WERI-Rb-1 (cell line): ENCODE measurements around the gene SERPINB5.

Experiments used
- DNase-seq: peaks from one replicate; pipeline ENCODE4 v3.0.0-alpha.2; 2020
- H3K27ac ChIP-seq: fragments of 250-450 bp; sonication (Bioruptor Pico); 2 replicates; pipeline ENCODE4 v1.5.1; 2020; ENCODE audit warnings: mild to moderate bottlenecking, moderate library complexity
- H3K27me3 ChIP-seq: fragments of 250-450 bp; sonication (Bioruptor Pico); 2 replicates; pipeline ENCODE4 v1.5.1; 2021; ENCODE audit warnings: mild to moderate bottlenecking, low read depth, moderate library complexity; ENCODE audit not compliant: insufficient read depth, severe bottlenecking
- H3K36me3 ChIP-seq: fragments of 250-450 bp; sonication (Bioruptor Pico); 2 replicates; pipeline ENCODE4 v1.5.1; 2020; ENCODE audit warnings: mild to moderate bottlenecking, moderate library complexity
- H3K4me3 ChIP-seq: 2 replicates; pipeline ENCODE4 v1.5.1; 2011; ENCODE audit warnings: low read depth, mild to moderate bottlenecking, control low read depth, low read length
- H3K9me3 ChIP-seq: fragments of 250-450 bp; sonication (Bioruptor Pico); 2 replicates; pipeline ENCODE4 v1.5.1; 2021; ENCODE audit warnings: mild to moderate bottlenecking, moderate library complexity; ENCODE audit not compliant: severe bottlenecking
- TF ChIP-seq, protein P1 (sequence below): IDR thresholded peaks from 2 replicates; pipeline ENCODE4 v1.5.1; 2011; ENCODE audit warnings: low read depth, mild to moderate bottlenecking, control low read depth, inconsistent platforms, low read length

SERPINB5 gene

GRCh38 chr18:63544017-63544416 lies 67.3 kb downstream of the SERPINB5 start:
- Histone ChIP-seq H3K27ac (no peak overlapping the region), H3K4me3 (no peak overlapping the region), H3K36me3 (no peaks in the 10 kb centered on the region), H3K9me3 (no peaks in the 10 kb centered on the region), H3K27me3 (no peaks in the 10 kb centered on the region)
- TF ChIP-seq, protein P1, sequence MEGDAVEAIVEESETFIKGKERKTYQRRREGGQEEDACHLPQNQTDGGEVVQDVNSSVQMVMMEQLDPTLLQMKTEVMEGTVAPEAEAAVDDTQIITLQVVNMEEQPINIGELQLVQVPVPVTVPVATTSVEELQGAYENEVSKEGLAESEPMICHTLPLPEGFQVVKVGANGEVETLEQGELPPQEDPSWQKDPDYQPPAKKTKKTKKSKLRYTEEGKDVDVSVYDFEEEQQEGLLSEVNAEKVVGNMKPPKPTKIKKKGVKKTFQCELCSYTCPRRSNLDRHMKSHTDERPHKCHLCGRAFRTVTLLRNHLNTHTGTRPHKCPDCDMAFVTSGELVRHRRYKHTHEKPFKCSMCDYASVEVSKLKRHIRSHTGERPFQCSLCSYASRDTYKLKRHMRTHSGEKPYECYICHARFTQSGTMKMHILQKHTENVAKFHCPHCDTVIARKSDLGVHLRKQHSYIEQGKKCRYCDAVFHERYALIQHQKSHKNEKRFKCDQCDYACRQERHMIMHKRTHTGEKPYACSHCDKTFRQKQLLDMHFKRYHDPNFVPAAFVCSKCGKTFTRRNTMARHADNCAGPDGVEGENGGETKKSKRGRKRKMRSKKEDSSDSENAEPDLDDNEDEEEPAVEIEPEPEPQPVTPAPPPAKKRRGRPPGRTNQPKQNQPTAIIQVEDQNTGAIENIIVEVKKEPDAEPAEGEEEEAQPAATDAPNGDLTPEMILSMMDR = no peak
- no peak for DNase-seq

GRCh38 chr18:63545000-63545399 lies 68.2 kb downstream of the SERPINB5 start:
- no peak for DNase-seq
- H3K36me3 ChIP-seq = no peaks in the 10 kb centered on the region
- no peaks in the 10 kb centered on the region for H3K27me3 ChIP-seq
- no peak overlapping the region for H3K4me3 ChIP-seq
- TF ChIP-seq, protein P1 = no peak
- H3K9me3 ChIP-seq = no peaks in the 10 kb centered on the region
- H3K27ac ChIP-seq = no peak overlapping the region

- TF ChIP-seq, protein P1 = no peak
- Histone ChIP-seq H3K9me3 (no peaks in the 10 kb centered on the region), H3K27ac (no peak overlapping the region), H3K27me3 (no peaks in the 10 kb centered on the region), H3K36me3 (no peaks in the 10 kb centered on the region), H3K4me3 (no peak overlapping the region)
- DNase-seq = no peak
Observed at GRCh38 chr18:63550068-63550467, 73.3 kb downstream of the SERPINB5 start.

- Histone ChIP-seq H3K27me3 (no peaks in the 10 kb centered on the region), H3K9me3 (no peaks in the 10 kb centered on the region), H3K36me3 (no peaks in the 10 kb centered on the region), H3K27ac (no peak overlapping the region), H3K4me3 (no peak overlapping the region)
- TF ChIP-seq, protein P1 = no peak
- no peak for DNase-seq
Observed at GRCh38 chr18:63551769-63552168, 75.0 kb downstream of the SERPINB5 start.

DNA sequence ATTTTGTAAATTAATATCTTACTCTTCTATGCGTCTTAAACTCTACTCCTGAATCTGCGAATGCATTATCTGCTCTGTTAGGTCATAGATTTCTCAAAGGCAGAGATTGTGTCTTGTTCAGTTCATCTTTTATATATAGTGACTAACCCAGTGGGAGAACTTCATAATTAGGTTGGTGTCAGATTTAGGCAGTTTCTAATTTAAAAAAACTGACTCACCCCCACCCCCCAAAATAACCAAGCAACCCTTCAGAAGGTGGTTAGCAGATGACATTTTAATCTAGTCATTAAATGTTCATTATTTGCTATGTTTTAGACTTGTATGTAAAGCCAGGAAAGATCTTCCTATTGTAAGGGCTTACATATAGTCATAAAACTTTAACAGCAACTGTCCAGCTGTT lies 75.8 kb downstream of the SERPINB5 start:
- Histone ChIP-seq H3K4me3 (no peak overlapping the region), H3K27ac (no peak overlapping the region), H3K36me3 (no peaks in the 10 kb centered on the region), H3K27me3 (no peaks in the 10 kb centered on the region), H3K9me3 (no peaks in the 10 kb centered on the region)
- TF ChIP-seq, protein P1 = no peak
- no peak for DNase-seq

GRCh38 chr18:63553081-63553480 lies 76.3 kb downstream of the SERPINB5 start:
- no peak overlapping the region for H3K27ac ChIP-seq
- no peak overlapping the region for H3K4me3 ChIP-seq
- TF ChIP-seq, protein P1 = no peak
- no peaks in the 10 kb centered on the region for H3K27me3 ChIP-seq
- H3K36me3 ChIP-seq = no peaks in the 10 kb centered on the region
- DNase-seq = no peak
- H3K9me3 ChIP-seq = no peaks in the 10 kb centered on the region
